HEK293 (cell line): ENCODE results near the gene CYRIA.

ENCODE experiments used
- CTCF ChIP-seq: fragments of 450-650 bp; formaldehyde crosslinking; IDR thresholded peaks from 2 replicates; pipeline ENCODE4 v1.5.1; 2016; ENCODE audit warnings: missing biosample characterization, missing genetic modification characterization
- KLF1 ChIP-seq: fragments of 450-650 bp; formaldehyde crosslinking; IDR thresholded peaks from 2 replicates; pipeline ENCODE4 v1.5.1; 2016; ENCODE audit warnings: missing biosample characterization, missing genetic modification characterization
- REST ChIP-seq: fragments of 450-650 bp; formaldehyde crosslinking; IDR thresholded peaks from 2 replicates; pipeline ENCODE4 v1.5.1; 2016; ENCODE audit warnings: missing biosample characterization, missing genetic modification characterization
- ZNF174 ChIP-seq: fragments of 450-650 bp; formaldehyde crosslinking; IDR thresholded peaks from 2 replicates; pipeline ENCODE4 v1.5.0; 2017; ENCODE audit warnings: missing biosample characterization, mild to moderate bottlenecking, missing genetic modification characterization
- ZNF221 ChIP-seq: fragments of 450-650 bp; formaldehyde crosslinking; IDR thresholded peaks from 2 replicates; pipeline ENCODE4 v1.5.1; 2017; ENCODE audit warnings: missing biosample characterization, missing genetic modification characterization, borderline replicate concordance
- ZNF747 ChIP-seq: fragments of 450-650 bp; formaldehyde crosslinking; IDR thresholded peaks from 2 replicates; pipeline ENCODE4 v1.5.1; 2016; ENCODE audit warnings: missing biosample characterization, missing genetic modification characterization
- ZNF768 ChIP-seq: fragments of 450-650 bp; formaldehyde crosslinking; IDR thresholded peaks from 2 replicates; pipeline ENCODE4 v1.5.1; 2018; ENCODE audit warnings: missing biosample characterization, mild to moderate bottlenecking, missing genetic modification characterization
- TF ChIP-seq, protein P1 (sequence below): fragments of 450-650 bp; formaldehyde crosslinking; IDR thresholded peaks from 2 replicates; pipeline ENCODE4 v1.5.1; 2016; ENCODE audit warnings: missing biosample characterization, missing genetic modification characterization, borderline replicate concordance

DNA sequence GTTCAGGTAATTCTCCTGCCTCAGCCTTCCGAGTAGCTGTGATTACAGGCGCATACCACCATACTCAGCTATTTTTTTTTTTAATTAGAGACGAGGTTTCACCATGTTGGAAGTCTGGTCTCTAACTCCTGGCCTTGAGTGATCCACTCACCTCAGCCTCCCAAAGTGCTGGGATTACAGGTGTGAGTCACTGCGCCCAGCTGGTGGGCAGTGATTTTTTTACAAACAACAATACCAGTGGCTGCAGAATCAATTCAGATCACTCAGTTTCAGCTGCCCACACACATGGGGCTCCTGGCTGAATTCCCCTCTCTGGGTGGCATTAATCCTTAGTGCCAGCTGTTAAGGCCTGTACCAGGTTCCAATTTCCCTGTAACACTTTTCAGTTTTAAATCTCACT lies 13.3 kb upstream of the CYRIA start:
- TF ChIP-seq REST (no peak), KLF1 (tag by site-specific recombination) (no peak), ZNF174 (tag by site-specific recombination) (no peak), ZNF747 (tag by site-specific recombination) (no peak), ZNF221 (tag by site-specific recombination) (no peak), CTCF (tag by site-specific recombination) (no peak), ZNF768 (tag by site-specific recombination) (no peak)
- TF ChIP-seq, protein P1, sequence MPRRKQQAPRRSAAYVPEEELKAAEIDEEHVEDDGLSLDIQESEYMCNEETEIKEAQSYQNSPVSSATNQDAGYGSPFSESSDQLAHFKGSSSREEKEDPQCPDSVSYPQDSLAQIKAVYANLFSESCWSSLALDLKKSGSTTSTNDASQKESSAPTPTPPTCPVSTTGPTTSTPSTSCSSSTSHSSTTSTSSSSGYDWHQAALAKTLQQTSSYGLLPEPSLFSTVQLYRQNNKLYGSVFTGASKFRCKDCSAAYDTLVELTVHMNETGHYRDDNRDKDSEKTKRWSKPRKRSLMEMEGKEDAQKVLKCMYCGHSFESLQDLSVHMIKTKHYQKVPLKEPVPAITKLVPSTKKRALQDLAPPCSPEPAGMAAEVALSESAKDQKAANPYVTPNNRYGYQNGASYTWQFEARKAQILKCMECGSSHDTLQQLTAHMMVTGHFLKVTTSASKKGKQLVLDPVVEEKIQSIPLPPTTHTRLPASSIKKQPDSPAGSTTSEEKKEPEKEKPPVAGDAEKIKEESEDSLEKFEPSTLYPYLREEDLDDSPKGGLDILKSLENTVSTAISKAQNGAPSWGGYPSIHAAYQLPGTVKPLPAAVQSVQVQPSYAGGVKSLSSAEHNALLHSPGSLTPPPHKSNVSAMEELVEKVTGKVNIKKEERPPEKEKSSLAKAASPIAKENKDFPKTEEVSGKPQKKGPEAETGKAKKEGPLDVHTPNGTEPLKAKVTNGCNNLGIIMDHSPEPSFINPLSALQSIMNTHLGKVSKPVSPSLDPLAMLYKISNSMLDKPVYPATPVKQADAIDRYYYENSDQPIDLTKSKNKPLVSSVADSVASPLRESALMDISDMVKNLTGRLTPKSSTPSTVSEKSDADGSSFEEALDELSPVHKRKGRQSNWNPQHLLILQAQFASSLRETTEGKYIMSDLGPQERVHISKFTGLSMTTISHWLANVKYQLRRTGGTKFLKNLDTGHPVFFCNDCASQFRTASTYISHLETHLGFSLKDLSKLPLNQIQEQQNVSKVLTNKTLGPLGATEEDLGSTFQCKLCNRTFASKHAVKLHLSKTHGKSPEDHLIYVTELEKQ (tag by site-specific recombination): no peak
